LNCAP (cell line): Measurements from ENCODE around the gene PMVK.

Source experiments
- CTCF ChIP-seq: fragments of 450-650 bp; IDR thresholded peaks from 2 replicates; pipeline ENCODE4 v1.5.1; 2017; ENCODE audit warnings: mild to moderate bottlenecking

PMVK gene

GRCh38 chr1:154899041-154899440 lies 37.5 kb downstream of the PMVK start:
- TF ChIP-seq CTCF: no peak

- no peak for TF ChIP-seq CTCF
Observed at GRCh38 chr1:154896771-154897286, 39.7 kb downstream of the PMVK start.

- TF ChIP-seq CTCF: no peak
Observed at GRCh38 chr1:154895798-154896197, 40.7 kb downstream of the PMVK start.

GRCh38 chr1:154891452-154891851 lies 45.1 kb downstream of the PMVK start:
- no peak for TF ChIP-seq CTCF

- no peak for TF ChIP-seq CTCF
Observed at GRCh38 chr1:154888757-154889156, 47.8 kb downstream of the PMVK start.

GRCh38 chr1:154886281-154887015 lies 50.1 kb downstream of the PMVK start:
- TF ChIP-seq CTCF: no peak

GRCh38 chr1:154884869-154885701 lies 51.4 kb downstream of the PMVK start:
- no peak for TF ChIP-seq CTCF
